ENCODE results near the gene TLCD2.

Gene TLCD2

DNA sequence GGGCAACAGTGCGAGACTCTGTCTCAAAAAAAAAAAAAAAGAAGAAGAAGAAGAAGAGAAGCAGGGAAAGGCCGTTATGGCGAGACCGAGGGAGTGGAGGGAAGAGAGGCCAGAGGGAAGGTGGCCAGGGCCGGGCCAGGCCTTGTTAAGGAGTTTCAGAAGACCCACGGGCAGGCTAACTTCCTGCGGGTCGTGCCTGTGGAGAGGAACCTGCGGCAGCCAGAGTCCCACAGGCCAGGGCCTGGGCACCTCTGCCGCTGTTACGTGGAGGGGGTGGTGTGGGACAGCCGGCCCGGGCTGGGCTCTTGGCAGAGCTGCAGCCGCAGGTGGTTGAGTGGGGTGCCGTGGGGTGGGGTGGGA lies 19.8 kb upstream of the TLCD2 start:
- Histone ChIP-seq H4K20me1 (ENCODE audit: insufficient read depth, low read length) (no peaks in the 10 kb centered on the region), H3K27me3 (ENCODE audit: low read depth, low read length) (no peaks in the 10 kb centered on the region), H3K9ac (ENCODE audit: low read length) (no peak overlapping the region), H2AFZ (ENCODE audit: low read depth, low read length) (no peak overlapping the region), H3K9me3 (ENCODE audit: insufficient read depth, low read length) (no peaks in the 10 kb centered on the region), H3K4me3 (ENCODE audit: low read length) (no peak overlapping the region), H3K79me2 (ENCODE audit: low read length) (peaks cover 34% of the 10 kb centered on the region), H3K36me3 (replicated peaks; ENCODE audit: low read depth, low read length) (peaks cover 21% of the 10 kb centered on the region), H3K27ac (ENCODE audit: low read length) (no peak overlapping the region), H3K4me1 (ENCODE audit: low read length) (peaks cover 21% of the 10 kb centered on the region), H3K4me2 (ENCODE audit: low read length) (no peak overlapping the region)
- no peak for TF ChIP-seq EZH2phosphoT487 (IDR thresholded peaks at IDR 0.05; ENCODE audit: low read depth)
- TF ChIP-seq, protein P1, sequence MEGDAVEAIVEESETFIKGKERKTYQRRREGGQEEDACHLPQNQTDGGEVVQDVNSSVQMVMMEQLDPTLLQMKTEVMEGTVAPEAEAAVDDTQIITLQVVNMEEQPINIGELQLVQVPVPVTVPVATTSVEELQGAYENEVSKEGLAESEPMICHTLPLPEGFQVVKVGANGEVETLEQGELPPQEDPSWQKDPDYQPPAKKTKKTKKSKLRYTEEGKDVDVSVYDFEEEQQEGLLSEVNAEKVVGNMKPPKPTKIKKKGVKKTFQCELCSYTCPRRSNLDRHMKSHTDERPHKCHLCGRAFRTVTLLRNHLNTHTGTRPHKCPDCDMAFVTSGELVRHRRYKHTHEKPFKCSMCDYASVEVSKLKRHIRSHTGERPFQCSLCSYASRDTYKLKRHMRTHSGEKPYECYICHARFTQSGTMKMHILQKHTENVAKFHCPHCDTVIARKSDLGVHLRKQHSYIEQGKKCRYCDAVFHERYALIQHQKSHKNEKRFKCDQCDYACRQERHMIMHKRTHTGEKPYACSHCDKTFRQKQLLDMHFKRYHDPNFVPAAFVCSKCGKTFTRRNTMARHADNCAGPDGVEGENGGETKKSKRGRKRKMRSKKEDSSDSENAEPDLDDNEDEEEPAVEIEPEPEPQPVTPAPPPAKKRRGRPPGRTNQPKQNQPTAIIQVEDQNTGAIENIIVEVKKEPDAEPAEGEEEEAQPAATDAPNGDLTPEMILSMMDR (IDR thresholded peaks at IDR 0.05; ENCODE audit: low read depth, low read length): no peak

DNA sequence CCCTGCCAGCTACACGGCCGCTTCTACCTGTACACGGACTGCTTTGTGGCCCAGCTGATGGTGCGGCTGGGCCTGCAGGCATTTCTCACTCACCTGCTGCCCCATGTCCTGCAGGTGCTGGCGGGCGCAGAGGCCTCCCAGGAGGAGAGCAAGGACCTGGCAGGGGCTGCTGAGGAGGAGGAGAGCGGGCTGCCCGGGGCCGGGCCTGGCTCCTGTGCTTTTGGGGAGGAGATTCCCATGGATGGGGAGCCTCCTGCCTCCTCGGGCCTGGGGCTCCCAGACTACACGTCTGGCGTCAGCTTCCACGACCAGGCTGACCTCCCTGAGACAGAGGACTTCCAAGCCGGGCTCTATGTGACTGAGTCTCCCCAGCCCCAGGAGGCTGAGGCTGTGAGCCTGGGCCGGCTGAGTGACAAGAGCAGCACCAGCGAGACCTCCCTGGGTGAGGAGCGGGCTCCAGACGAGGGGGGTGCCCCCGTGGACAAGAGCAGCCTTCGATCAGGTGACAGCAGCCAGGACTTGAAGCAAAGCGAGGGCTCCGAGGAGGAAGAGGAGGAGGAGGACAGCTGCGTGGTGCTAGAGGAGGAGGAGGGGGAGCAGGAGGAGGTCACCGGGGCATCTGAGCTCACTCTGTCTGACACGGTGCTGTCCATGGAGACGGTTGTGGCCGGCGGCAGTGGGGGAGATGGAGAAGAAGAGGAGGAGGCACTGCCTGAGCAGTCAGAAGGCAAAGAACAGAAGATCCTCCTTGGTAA lies 17.9 kb upstream of the TLCD2 start:
- Histone ChIP-seq H3K36me3 (replicated peaks; ENCODE audit: low read depth, low read length) (peaks cover 21% of the 10 kb centered on the region), H3K4me1 (ENCODE audit: low read length) (peaks cover 30% of the 10 kb centered on the region), H4K20me1 (ENCODE audit: insufficient read depth, low read length) (no peaks in the 10 kb centered on the region), H3K27me3 (ENCODE audit: low read depth, low read length) (no peaks in the 10 kb centered on the region), H3K4me2 (ENCODE audit: low read length) (no peak overlapping the region), H3K9ac (ENCODE audit: low read length) (no peak overlapping the region), H3K9me3 (ENCODE audit: insufficient read depth, low read length) (no peaks in the 10 kb centered on the region), H3K4me3 (ENCODE audit: low read length) (no peak overlapping the region), H3K27ac (ENCODE audit: low read length) (no peak overlapping the region), H3K79me2 (ENCODE audit: low read length) (peaks cover 35% of the 10 kb centered on the region), H2AFZ (ENCODE audit: low read depth, low read length) (no peak overlapping the region)
- TF ChIP-seq, protein P1 (IDR thresholded peaks at IDR 0.05; ENCODE audit: low read depth, low read length): no peak
- no peak for TF ChIP-seq EZH2phosphoT487 (IDR thresholded peaks at IDR 0.05; ENCODE audit: low read depth)

DNA sequence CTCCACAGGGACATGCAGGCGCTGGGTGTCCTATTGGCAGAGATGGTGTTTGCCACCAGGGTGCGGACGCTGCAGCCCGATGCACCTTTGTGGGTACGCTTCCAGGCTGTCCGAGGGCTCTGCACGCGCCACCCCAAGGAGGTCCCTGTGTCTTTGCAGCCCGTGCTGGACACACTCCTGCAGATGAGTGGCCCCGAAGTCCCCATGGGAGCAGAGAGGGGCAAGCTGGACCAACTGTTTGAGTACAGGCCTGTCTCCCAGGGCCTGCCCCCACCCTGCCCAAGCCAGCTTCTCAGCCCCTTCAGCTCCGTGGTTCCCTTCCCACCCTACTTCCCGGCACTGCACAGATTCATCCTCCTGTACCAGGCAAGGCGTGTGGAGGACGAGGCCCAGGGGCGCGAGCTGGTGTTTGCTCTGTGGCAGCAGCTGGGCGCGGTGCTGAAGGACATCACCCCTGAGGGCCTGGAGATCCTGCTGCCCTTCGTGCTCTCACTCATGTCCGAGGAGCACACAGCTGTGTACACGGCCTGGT lies 17.1 kb upstream of the TLCD2 start:
- Histone ChIP-seq H3K36me3 (replicated peaks; ENCODE audit: low read depth, low read length) (peaks cover 21% of the 10 kb centered on the region), H3K27me3 (ENCODE audit: low read depth, low read length) (no peaks in the 10 kb centered on the region), H4K20me1 (ENCODE audit: insufficient read depth, low read length) (no peaks in the 10 kb centered on the region), H3K4me1 (ENCODE audit: low read length) (peaks cover 36% of the 10 kb centered on the region), H3K9me3 (ENCODE audit: insufficient read depth, low read length) (no peaks in the 10 kb centered on the region), H3K79me2 (ENCODE audit: low read length) (peaks cover 35% of the 10 kb centered on the region), H3K4me3 (ENCODE audit: low read length) (no peak overlapping the region), H3K9ac (ENCODE audit: low read length) (no peak overlapping the region), H3K4me2 (ENCODE audit: low read length) (peak overlapping the region; percentile 83; the same call in 1 of the 2 replicates), H3K27ac (ENCODE audit: low read length) (no peak overlapping the region), H2AFZ (ENCODE audit: low read depth, low read length) (no peak overlapping the region)
- TF ChIP-seq, protein P1 (IDR thresholded peaks at IDR 0.05; ENCODE audit: low read depth, low read length): no peak

DNA sequence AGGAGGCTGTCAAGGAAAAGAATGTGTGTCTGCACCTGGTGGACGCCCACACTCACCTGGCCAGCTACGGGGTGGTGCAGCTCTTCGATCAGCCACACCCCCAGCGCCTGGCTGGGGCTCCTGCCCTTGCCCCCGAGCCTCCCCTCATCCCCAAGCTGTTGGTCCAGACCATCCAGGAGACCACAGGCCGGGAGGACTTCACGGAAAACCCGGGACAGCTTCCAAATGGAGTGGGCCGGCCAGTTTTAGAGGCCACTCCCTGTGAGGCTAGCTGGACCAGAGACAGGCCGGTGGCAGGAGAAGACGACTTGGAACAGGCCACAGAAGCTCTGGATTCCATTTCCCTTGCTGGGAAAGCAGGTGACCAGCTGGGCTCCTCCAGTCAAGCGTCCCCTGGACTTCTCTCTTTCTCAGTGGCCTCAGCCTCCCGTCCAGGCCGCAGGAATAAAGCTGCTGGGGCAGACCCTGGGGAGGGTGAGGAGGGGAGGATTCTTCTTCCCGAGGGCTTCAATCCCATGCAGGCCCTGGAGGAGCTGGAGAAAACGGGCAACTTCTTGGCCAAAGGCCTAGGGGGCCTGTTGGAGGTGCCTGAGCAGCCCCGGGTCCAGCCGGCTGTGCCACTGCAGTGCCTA lies 16.6 kb upstream of the TLCD2 start:
- H3K4me3 ChIP-seq (ENCODE audit: low read length): peak overlapping the region; percentile 81; the same call in 1 of the 2 replicates
- no peaks in the 10 kb centered on the region for H4K20me1 ChIP-seq (ENCODE audit: insufficient read depth, low read length)
- no peak overlapping the region for H3K9ac ChIP-seq (ENCODE audit: low read length)
- H3K9me3 ChIP-seq (ENCODE audit: insufficient read depth, low read length): no peaks in the 10 kb centered on the region
- TF ChIP-seq, protein P1 (IDR thresholded peaks at IDR 0.05; ENCODE audit: low read depth, low read length): no peak
- TF ChIP-seq EZH2phosphoT487 (IDR thresholded peaks at IDR 0.05; ENCODE audit: low read depth): no peak
- H3K4me1 ChIP-seq (ENCODE audit: low read length): peaks cover 40% of the 10 kb centered on the region
- peak overlapping the region; percentile 21; the same call in 1 of the 2 replicates for H3K27ac ChIP-seq (ENCODE audit: low read length)
- peak overlapping the region; percentile 83 for H3K4me2 ChIP-seq (ENCODE audit: low read length)
- peaks cover 35% of the 10 kb centered on the region for H3K79me2 ChIP-seq (ENCODE audit: low read length)
- no peak overlapping the region for H2AFZ ChIP-seq (ENCODE audit: low read depth, low read length)
- H3K36me3 ChIP-seq (replicated peaks; ENCODE audit: low read depth, low read length): peaks cover 21% of the 10 kb centered on the region
- H3K27me3 ChIP-seq (ENCODE audit: low read depth, low read length): no peaks in the 10 kb centered on the region
